Uterus (tissue), 2 donors: ENCODE results near the gene ADCY4.

Source experiments
- CTCF ChIP-seq, 4 experiments: fragments of 200-600 bp in 2 of 4; fragments of 450-650 bp in 2 of 4; sonication (generic) in 2 of 4; IDR thresholded peaks; one replicate each; pipeline ENCODE4 v1.5.1; 2016 to 2019; ENCODE audit warnings: antibody characterized with exemption in 4 of 4, mild to moderate bottlenecking in 2 of 4, moderate library complexity in 1 of 4
- POLR2A ChIP-seq, 2 donors: fragments of 450-650 bp; IDR thresholded peaks; one replicate each; pipeline ENCODE4 v1.6.1; 2016; ENCODE audit warnings: antibody characterized with exemption in 2 of 2, mild to moderate bottlenecking in 1 of 2, moderate library complexity in 1 of 2

GRCh38 chr14:24281636-24282035 is 53.2 kb downstream of the ADCY4 start:
- TF ChIP-seq CTCF (IDR thresholded peaks at IDR 0.05) (no peak), POLR2A (IDR thresholded peaks at IDR 0.05) (no peak)
